Measurements from ENCODE around the gene PARN. TPM values are rescaled to one million over a fixed set of nuclear protein-coding genes. Genes with fewer than 3 reads are reported as not detected.

PARN gene
- total and polyA plus RNA-seq, 2 of the 8 experiments (the other 6 are each of a cell fraction or from before 2014, with no cell fraction given): 24.5 to 44.6 TPM

GRCh38 chr16:14485811-14486519 is 144.1 kb downstream of the PARN start:
- Histone ChIP-seq H2BK5ac (ENCODE audit: low read depth, low read length) (no peak overlapping the region), H4K91ac (replicated peaks; ENCODE audit: insufficient read length, low read length) (no peak overlapping the region), H3K27me3 (replicated peaks in 1 of 4; ENCODE audit: control insufficient read depth in 3 of 4, extremely low read depth in 1 of 4, insufficient read depth in 3 of 4, low read length in 3 of 4) (no peaks in the 10 kb centered on the region), H3K23ac (ENCODE audit: insufficient read length) (no peak overlapping the region), H2AK5ac (ENCODE audit: low read depth, low read length) (no peak overlapping the region), H3K4me1 (replicated peaks in 1 of 4; ENCODE audit: control insufficient read depth in 3 of 4, insufficient read depth in 4 of 4, low read length in 3 of 4) (peaks cover 1 to 20% (median 14%) of the 10 kb centered on the region in 4 experiments; a peak in 6 of 7 replicates), H3K79me1 (ENCODE audit: low read depth, low read length) (no peaks in the 10 kb centered on the region), H2AFZ (ENCODE audit: low read length) (no peak overlapping the region), H3K14ac (ENCODE audit: insufficient read length) (no peak overlapping the region), H3K36me3 (ENCODE audit: control insufficient read depth in 2 of 4, insufficient read depth in 4 of 4, low read length in 3 of 4) (peaks cover 0 to 11% (median 3%) of the 10 kb centered on the region in 4 experiments; a peak in 3 of 8 replicates), H3K56ac (replicated peaks; ENCODE audit: insufficient read length, low read depth, low read length) (no peak overlapping the region), H3K9me3 (ENCODE audit: insufficient read depth in 2 of 2, low read depth in 1 of 2, low read length in 1 of 2) (no peaks in the 10 kb centered on the region), H3K4ac (replicated peaks; ENCODE audit: insufficient read length, low read depth, low read length) (no peak overlapping the region), H3K23me2 (ENCODE audit: low read depth, low read length) (no peaks in the 10 kb centered on the region), H3K4me3 (ENCODE audit: extremely low read depth in 1 of 4, insufficient read depth in 2 of 4, low read depth in 3 of 4, low read length in 4 of 4) (no peak overlapping the region), H3K9ac (replicated peaks in 1 of 4; ENCODE audit: extremely low read depth in 1 of 4, low read depth in 3 of 4, low read length in 3 of 4) (no peak overlapping the region), H2BK15ac (ENCODE audit: low read length) (no peak overlapping the region), H3K79me2 (ENCODE audit: control insufficient read depth in 1 of 2, insufficient read depth in 2 of 2, low read length in 2 of 2) (no peaks in the 10 kb centered on the region), H2BK20ac (ENCODE audit: low read length) (no peak overlapping the region), H3K18ac (ENCODE audit: extremely low read depth, low read length) (no peak overlapping the region), H4K20me1 (replicated peaks in 1 of 2; ENCODE audit: control insufficient read depth in 1 of 2, insufficient read depth in 2 of 2, low read length in 2 of 2) (no peaks in the 10 kb centered on the region), H3K4me2 (ENCODE audit: insufficient read depth in 1 of 2, low read depth in 2 of 2, low read length in 2 of 2) (no peak overlapping the region), H2BK12ac (ENCODE audit: low read depth, low read length) (no peak overlapping the region), H4K8ac (ENCODE audit: extremely low read depth, insufficient read depth, low read length) (no peak overlapping the region), H3K27ac (ENCODE audit: low read depth, low read length) (no peak overlapping the region), H2BK120ac (replicated peaks; ENCODE audit: low read depth, low read length) (no peak overlapping the region), H4K5ac (ENCODE audit: insufficient read length, low read depth, low read length) (no peak overlapping the region)
- WGBS, 2 experiments (ENCODE audit: extremely low coverage in 1 of 2, insufficient coverage in 1 of 2, insufficient read length in 1 of 2, insufficient replicate concordance in 2 of 2, low coverage in 1 of 2, low lambda C conversion rate in 2 of 2, missing lambda C conversion rate in 1 of 2): 90% methylated on average over 16 of the region's 16 CpGs; no CpG with 5 or more reads in 1 of the 2 experiments
- DNase-seq (ENCODE audit: low read depth in 1 of 2, low spot score in 2 of 2) (no peak), FAIRE-seq (no peak)
- ChIA-PET POLR2A (ENCODE audit: partially characterized antibody) (interaction anchor here (3.1 kb wide), 1 partner anchor 17 kb away, joined by 10 read pairs; no protein-coding TSS in a partner anchor), CTCF (ENCODE audit: partially characterized antibody) (interaction anchor here (1.2 to 4.3 kb wide), 6 partner anchors 12 to 175 kb away, joined by 3 to 28 read pairs (median 4); no protein-coding TSS in a partner anchor)
- no peak for TF ChIP-seq ASH2L (IDR thresholded peaks at IDR 0.05; ENCODE audit: low read length)
- TF ChIP-seq NRF1 (IDR thresholded peaks at IDR 0.05; ENCODE audit: low read depth, low read length): no peak
- no peak for TF ChIP-seq POLR2AphosphoS5 (IDR thresholded peaks at IDR 0.05; ENCODE audit: low read depth, low read length)
- TF ChIP-seq BCL11A (IDR thresholded peaks at IDR 0.05; ENCODE audit: low read depth in 2 of 2, low read length in 2 of 2): no peak
- no peak for TF ChIP-seq CTBP2 (IDR thresholded peaks at IDR 0.05; ENCODE audit: borderline replicate concordance, insufficient read depth, insufficient read length, low read length)
- no peak for TF ChIP-seq GTF2F1 (IDR thresholded peaks at IDR 0.05; ENCODE audit: borderline replicate concordance, low read depth, low read length)
- TF ChIP-seq CREB1 (IDR thresholded peaks at IDR 0.05): no peak
- TF ChIP-seq YY1 (IDR thresholded peaks at IDR 0.05; ENCODE audit: low read depth, low read length): no peak
- no peak for TF ChIP-seq CHD1 (IDR thresholded peaks at IDR 0.05; ENCODE audit: low read depth, low read length)
- no peak for TF ChIP-seq KDM4A (IDR thresholded peaks at IDR 0.05; ENCODE audit: low read depth, low read length, severe bottlenecking)
- no peak for TF ChIP-seq CHD2 (IDR thresholded peaks at IDR 0.05; ENCODE audit: low read length)
- no peak for TF ChIP-seq RNF2 (IDR thresholded peaks at IDR 0.05; ENCODE audit: borderline replicate concordance, low read depth, low read length, missing control alignments, poor library complexity, severe bottlenecking)
- TF ChIP-seq CBX8 (IDR thresholded peaks at IDR 0.05; ENCODE audit: borderline replicate concordance, low read depth, low read length): no peak
